HCT116 (cell line): ENCODE results near the gene TBX20.

ENCODE experiments used
- EZH2 ChIP-seq: fragments of 200-600 bp; sonication (generic); IDR thresholded peaks from 2 replicates; pipeline ENCODE4 v1.6.1; 2017; ENCODE audit warnings: antibody characterized with exemption, mixed run types
- POLR2A ChIP-seq: IDR thresholded peaks from 2 replicates; pipeline ENCODE4 v1.7.0; 2011; ENCODE audit warnings: borderline replicate concordance; ENCODE audit not compliant: insufficient read depth, insufficient read length; ENCODE audit errors: extremely low read depth
- SP1 ChIP-seq: IDR thresholded peaks from 2 replicates; pipeline ENCODE4 v1.6.1; 2012; ENCODE audit warnings: low read depth

- TF ChIP-seq POLR2A (no peak), EZH2 (no peak), SP1 (no peak)
These were observed 13.5 kb upstream of the TBX20 start for GRCh38 chr7:35267411-35267810.
